Measurements from ENCODE around the gene CENPB. TPM values are rescaled to one million over a fixed set of nuclear protein-coding genes. Genes with fewer than 3 reads are reported as not detected.

The CENPB gene
- total RNA-seq, 1 experiment from 2014 or later, result 108 TPM

DNA sequence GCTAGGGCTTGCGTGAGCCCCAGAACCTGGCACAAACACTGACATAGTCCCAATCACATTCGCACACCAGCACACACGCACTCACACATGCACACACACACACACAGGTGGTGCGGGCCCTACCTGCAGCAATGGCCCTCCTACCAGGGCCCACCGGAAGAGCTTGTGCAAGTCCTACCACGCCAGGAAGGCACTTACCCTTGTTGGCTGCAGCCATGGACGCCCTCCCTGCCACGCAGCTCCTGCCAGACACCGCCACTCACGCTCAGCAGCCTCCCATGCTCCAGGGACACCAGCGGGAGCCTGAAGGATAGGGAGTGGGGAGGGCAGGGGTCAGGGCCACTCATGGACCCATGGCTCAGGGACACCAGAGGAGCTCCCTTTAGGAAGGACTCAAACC lies 26.7 kb downstream of the CENPB start:
- H3K36me3 ChIP-seq (ENCODE audit: insufficient read depth, low read length, poor library complexity, severe bottlenecking), result peaks cover 9% of the 10 kb centered on the region
- TF ChIP-seq, protein P1, sequence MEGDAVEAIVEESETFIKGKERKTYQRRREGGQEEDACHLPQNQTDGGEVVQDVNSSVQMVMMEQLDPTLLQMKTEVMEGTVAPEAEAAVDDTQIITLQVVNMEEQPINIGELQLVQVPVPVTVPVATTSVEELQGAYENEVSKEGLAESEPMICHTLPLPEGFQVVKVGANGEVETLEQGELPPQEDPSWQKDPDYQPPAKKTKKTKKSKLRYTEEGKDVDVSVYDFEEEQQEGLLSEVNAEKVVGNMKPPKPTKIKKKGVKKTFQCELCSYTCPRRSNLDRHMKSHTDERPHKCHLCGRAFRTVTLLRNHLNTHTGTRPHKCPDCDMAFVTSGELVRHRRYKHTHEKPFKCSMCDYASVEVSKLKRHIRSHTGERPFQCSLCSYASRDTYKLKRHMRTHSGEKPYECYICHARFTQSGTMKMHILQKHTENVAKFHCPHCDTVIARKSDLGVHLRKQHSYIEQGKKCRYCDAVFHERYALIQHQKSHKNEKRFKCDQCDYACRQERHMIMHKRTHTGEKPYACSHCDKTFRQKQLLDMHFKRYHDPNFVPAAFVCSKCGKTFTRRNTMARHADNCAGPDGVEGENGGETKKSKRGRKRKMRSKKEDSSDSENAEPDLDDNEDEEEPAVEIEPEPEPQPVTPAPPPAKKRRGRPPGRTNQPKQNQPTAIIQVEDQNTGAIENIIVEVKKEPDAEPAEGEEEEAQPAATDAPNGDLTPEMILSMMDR (conservative IDR thresholded peaks at IDR 0.05; ENCODE audit: low read depth, low read length), result no peak
- no peak for TF ChIP-seq EZH2 (IDR thresholded peaks at IDR 0.05; ENCODE audit: borderline replicate concordance, low read depth, low read length, poor library complexity, severe bottlenecking)
- H3K4me3 ChIP-seq (ENCODE audit: low read depth, low read length, poor library complexity, severe bottlenecking), result no peak overlapping the region
- no peaks in the 10 kb centered on the region for H3K9me3 ChIP-seq (ENCODE audit: low read depth, low read length, poor library complexity, severe bottlenecking)
- no peaks in the 10 kb centered on the region for H3K4me1 ChIP-seq (ENCODE audit: insufficient read depth, low read length, poor library complexity, severe bottlenecking)
- CTCF ChIA-PET, result interaction anchor here (0.6 kb wide), 1 partner anchor 28 kb away, joined by 4 read pairs; no protein-coding TSS in a partner anchor
- intact Hi-C loops (cut with micrococcal nuclease; ENCODE audit: unreplicated experiment), result no loop called here
- BruUV-seq (replicated peaks), result no TSS peak
- POLR2A ChIA-PET (ENCODE audit: low non-redundant PET), result no interaction called here
- no peak overlapping the region for H3K27ac ChIP-seq (ENCODE audit: low read depth, low read length, poor library complexity, severe bottlenecking)
- H3K27me3 ChIP-seq (replicated peaks; ENCODE audit: insufficient read depth, low read depth, low read length, poor library complexity), result no peaks in the 10 kb centered on the region
- DNase-seq (ENCODE audit: low spot score), result no peak

DNA sequence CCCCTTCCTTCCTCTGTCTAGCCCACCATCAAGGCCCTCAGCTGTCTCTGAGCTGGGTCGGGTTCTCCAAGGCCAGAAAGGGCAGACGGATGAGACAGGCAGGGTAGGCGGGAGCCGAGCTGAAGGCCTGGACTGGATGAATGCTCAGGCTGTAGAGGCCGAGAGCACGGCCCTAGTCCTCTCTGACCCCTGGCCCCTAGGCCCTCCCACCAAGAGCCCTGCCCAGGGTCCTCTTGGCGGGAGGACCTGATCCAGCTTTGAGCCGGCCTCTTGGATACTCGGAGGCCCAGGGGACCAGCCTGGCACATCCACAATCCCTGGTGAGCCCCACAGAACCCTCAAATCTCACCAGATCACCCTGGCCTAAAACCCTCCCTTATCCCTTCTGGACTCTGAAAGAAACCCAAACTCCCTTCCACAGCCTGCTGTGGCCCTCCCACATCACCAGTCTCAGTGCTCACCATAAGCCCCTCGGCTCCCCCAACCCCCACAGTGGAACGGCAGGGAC lies 27.2 kb downstream of the CENPB start:
- no peaks in the 10 kb centered on the region for H3K27me3 ChIP-seq (replicated peaks; ENCODE audit: insufficient read depth, low read depth, low read length, poor library complexity)
- intact Hi-C loops (cut with micrococcal nuclease; ENCODE audit: unreplicated experiment), result no loop called here
- no peaks in the 10 kb centered on the region for H3K9me3 ChIP-seq (ENCODE audit: low read depth, low read length, poor library complexity, severe bottlenecking)
- ChIA-PET CTCF (no interaction called here), POLR2A (ENCODE audit: low non-redundant PET) (no interaction called here)
- H3K27ac ChIP-seq (ENCODE audit: low read depth, low read length, poor library complexity, severe bottlenecking), result no peak overlapping the region
- no peaks in the 10 kb centered on the region for H3K4me1 ChIP-seq (ENCODE audit: insufficient read depth, low read length, poor library complexity, severe bottlenecking)
- H3K4me3 ChIP-seq (ENCODE audit: low read depth, low read length, poor library complexity, severe bottlenecking), result no peak overlapping the region
- H3K36me3 ChIP-seq (ENCODE audit: insufficient read depth, low read length, poor library complexity, severe bottlenecking), result peaks cover 9% of the 10 kb centered on the region
- TF ChIP-seq, protein P1 (conservative IDR thresholded peaks at IDR 0.05; ENCODE audit: low read depth, low read length), result no peak
- TF ChIP-seq EZH2 (IDR thresholded peaks at IDR 0.05; ENCODE audit: borderline replicate concordance, low read depth, low read length, poor library complexity, severe bottlenecking), result no peak
- no peak for DNase-seq (ENCODE audit: low spot score)
- no TSS peak for BruUV-seq (replicated peaks)

DNA sequence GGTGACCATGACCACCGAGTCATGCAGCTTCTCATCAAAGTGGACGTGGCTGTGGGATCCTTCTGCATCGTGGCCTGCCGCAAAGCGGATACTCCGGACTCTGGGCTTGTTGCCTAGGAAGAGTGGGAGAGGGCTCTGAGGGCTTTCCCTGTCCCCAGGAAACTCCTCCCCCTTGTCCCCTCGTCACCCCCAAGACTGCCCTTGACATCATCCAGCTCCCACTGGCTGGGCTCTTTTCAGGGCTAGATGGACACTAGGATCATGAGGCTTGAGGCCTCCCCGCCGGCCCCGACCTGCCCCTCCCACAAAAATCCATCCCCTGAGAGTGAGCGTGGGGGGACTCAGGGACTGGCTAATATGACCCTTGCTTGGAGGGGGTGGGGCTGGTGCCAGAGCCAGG lies 28.0 kb downstream of the CENPB start:
- Histone ChIP-seq H3K4me3 (ENCODE audit: low read depth, low read length, poor library complexity, severe bottlenecking) (no peak overlapping the region), H3K36me3 (ENCODE audit: insufficient read depth, low read length, poor library complexity, severe bottlenecking) (peaks cover 9% of the 10 kb centered on the region), H3K27ac (ENCODE audit: low read depth, low read length, poor library complexity, severe bottlenecking) (no peak overlapping the region), H3K27me3 (replicated peaks; ENCODE audit: insufficient read depth, low read depth, low read length, poor library complexity) (no peaks in the 10 kb centered on the region), H3K4me1 (ENCODE audit: insufficient read depth, low read length, poor library complexity, severe bottlenecking) (no peaks in the 10 kb centered on the region), H3K9me3 (ENCODE audit: low read depth, low read length, poor library complexity, severe bottlenecking) (no peaks in the 10 kb centered on the region)
- intact Hi-C loops (cut with micrococcal nuclease; ENCODE audit: unreplicated experiment), result no loop called here
- no peak for TF ChIP-seq EZH2 (IDR thresholded peaks at IDR 0.05; ENCODE audit: borderline replicate concordance, low read depth, low read length, poor library complexity, severe bottlenecking)
- TF ChIP-seq, protein P1 (conservative IDR thresholded peaks at IDR 0.05; ENCODE audit: low read depth, low read length), result no peak
- ChIA-PET POLR2A (ENCODE audit: low non-redundant PET) (no interaction called here), CTCF (no interaction called here)
- BruUV-seq (replicated peaks), result no TSS peak
- no peak for DNase-seq (ENCODE audit: low spot score)
